K562 (cell line): Measurements from ENCODE around the gene RNASEH2A. TPM values are rescaled to one million over a fixed set of nuclear protein-coding genes. Genes with fewer than 3 reads are reported as not detected.
A peak's percentile ranks its signal among the peaks of the same experiment; 100 is the strongest.

ENCODE experiments used
- ATF7 ChIP-seq: fragments of 450-650 bp; IDR thresholded peaks from 2 replicates; pipeline ENCODE4 v1.7.1; 2014; ENCODE audit warnings: mild to moderate bottlenecking, moderate library complexity
- BHLHE40 ChIP-seq: IDR thresholded peaks from 2 replicates; pipeline ENCODE4 v1.6.1; 2011; ENCODE audit warnings: low read length, improper control_type of control experiment
- CHD4 ChIP-seq: fragments of 200-600 bp; sonication (generic); IDR thresholded peaks from 3 replicates; pipeline ENCODE4 v1.6.1; 2012; ENCODE audit warnings: low read depth, mild to moderate bottlenecking, mixed read lengths, low read length, inconsistent platforms; ENCODE audit not compliant: insufficient read depth, insufficient replicate concordance, poor library complexity, severe bottlenecking
- HNRNPK ChIP-seq: fragments of 200-400 bp; formaldehyde crosslinking; IDR thresholded peaks from one replicate; pipeline ENCODE4 v1.6.1; 2018; ENCODE audit warnings: mild to moderate bottlenecking, low read depth, low read length; ENCODE audit not compliant: poor library complexity, severe bottlenecking
- MEF2D ChIP-seq: conservative IDR thresholded peaks from 2 replicates; pipeline ENCODE4 v1.6.1; 2016; ENCODE audit warnings: low read depth, missing genetic modification characterization, missing compliant biosample characterization
- PML ChIP-seq: IDR thresholded peaks from 2 replicates; pipeline ENCODE4 v1.6.1; 2012; ENCODE audit warnings: low read length, inconsistent platforms
- RFX1 ChIP-seq: fragments of 450-650 bp; IDR thresholded peaks from 2 replicates; pipeline ENCODE4 v1.6.1; 2016; ENCODE audit warnings: mild to moderate bottlenecking, moderate library complexity
- SP1 ChIP-seq: sonication (generic); formaldehyde crosslinking; IDR thresholded peaks from 2 replicates; pipeline ENCODE4 v1.8.1; 2022; ENCODE audit warnings: mild to moderate bottlenecking, missing genetic modification reagents
- SRSF1 ChIP-seq: fragments of 200-400 bp; formaldehyde crosslinking; IDR thresholded peaks from 2 replicates; pipeline ENCODE4 v1.6.1; 2017; ENCODE audit warnings: mild to moderate bottlenecking, low read depth, low read length, moderate library complexity
- WHSC1 ChIP-seq: IDR thresholded peaks from one replicate; pipeline ENCODE4 v1.6.1; 2012; ENCODE audit warnings: low read length, control low read depth, inconsistent platforms
- ZNF23 ChIP-seq: fragments of 250-450 bp; sonication (Bioruptor Pico); IDR thresholded peaks from 2 replicates; pipeline ENCODE4 v1.4.0; 2020; ENCODE audit warnings: mild to moderate bottlenecking
- ZNF263 ChIP-seq: sonication (generic); formaldehyde crosslinking; IDR thresholded peaks from 2 replicates; pipeline ENCODE4 v1.8.0; 2022; ENCODE audit warnings: mild to moderate bottlenecking, missing genetic modification reagents, borderline replicate concordance
- ZNF583 ChIP-seq: fragments of 250-450 bp; sonication (Bioruptor Pico); IDR thresholded peaks from 2 replicates; pipeline ENCODE4 v1.4.0; 2020
- ZNF695 ChIP-seq: fragments of 450-650 bp; formaldehyde crosslinking; IDR thresholded peaks from 2 replicates; pipeline ENCODE4 v1.4.0; 2020; ENCODE audit warnings: mild to moderate bottlenecking, moderate library complexity
- ZNF707 ChIP-seq: fragments of 250-450 bp; sonication (Bioruptor Pico); conservative IDR thresholded peaks from 2 replicates; pipeline ENCODE4 v1.8.0; 2022; ENCODE audit warnings: inconsistent platforms, mild to moderate bottlenecking, moderate library complexity
- polyA plus RNA-seq, 8 experiments: library from polyadenylated mRNA; depleted of rRNA in 4 of 8; stranded (reverse) in 5 of 8; unstranded in 3 of 8; fragments of >200 nt; fragmentation: Nextera tagmentation in 2 of 8; fragmentation: Illumina TruSeq in 1 of 8; extraction: Ambion mirVana in 2 of 8; extraction: Trizol in 1 of 8; gene quantifications; 2 replicates each; pipeline versions ENCODE4 v1.2.1 to v1.2.3, GENCODE V29; 2011 to 2014; ENCODE audit warnings: inconsistent platforms in 1 of 8, missing spikeins in 1 of 8
- total RNA-seq, 7 experiments: library from RNA; depleted of rRNA in 6 of 7; stranded (reverse); fragments of >200 nt in 6 of 7; fragmentation: Illumina TruSeq in 2 of 7; extraction: Trizol in 2 of 7; gene quantifications; 2 replicates each; pipeline versions ENCODE4 v1.2.1 to v1.2.3, GENCODE V29; 2011 to 2021; ENCODE audit warnings: low replicate concordance in 1 of 7
- TF ChIP-seq, protein P1 (sequence below): fragments of 450-650 bp; IDR thresholded peaks from 2 replicates; pipeline ENCODE4 v1.6.1; 2016; ENCODE audit warnings: borderline replicate concordance
- TF ChIP-seq, protein P2 (sequence below): fragments of 200-800 bp; sonication (Bioruptor generic); IDR thresholded peaks from 2 replicates; pipeline ENCODE4 v1.6.1; 2017; ENCODE audit warnings: missing genetic modification characterization, missing compliant biosample characterization
- TF ChIP-seq, protein P3 (sequence below): sonication (generic); formaldehyde crosslinking; IDR thresholded peaks from 2 replicates; pipeline ENCODE4 v1.4.0; 2020; ENCODE audit warnings: mild to moderate bottlenecking, missing genetic modification reagents
- TF ChIP-seq, protein P4 (sequence below): fragments of 450-650 bp; conservative IDR thresholded peaks from 2 replicates; pipeline ENCODE4 v1.6.1; 2016; ENCODE audit warnings: missing genetic modification characterization, low read depth, mild to moderate bottlenecking, missing compliant biosample characterization, moderate library complexity
- TF ChIP-seq, protein P5 (sequence below): sonication (generic); formaldehyde crosslinking; IDR thresholded peaks from 2 replicates; pipeline ENCODE4 v1.9.0; 2022; ENCODE audit warnings: mild to moderate bottlenecking, missing genetic modification reagents

RNASEH2A gene
- total and polyA plus RNA-seq, 9 of the 15 experiments (the other 6 are each of a cell fraction or from before 2014, with no cell fraction given), result 22.3 to 78.0 (median 61.7) TPM

DNA sequence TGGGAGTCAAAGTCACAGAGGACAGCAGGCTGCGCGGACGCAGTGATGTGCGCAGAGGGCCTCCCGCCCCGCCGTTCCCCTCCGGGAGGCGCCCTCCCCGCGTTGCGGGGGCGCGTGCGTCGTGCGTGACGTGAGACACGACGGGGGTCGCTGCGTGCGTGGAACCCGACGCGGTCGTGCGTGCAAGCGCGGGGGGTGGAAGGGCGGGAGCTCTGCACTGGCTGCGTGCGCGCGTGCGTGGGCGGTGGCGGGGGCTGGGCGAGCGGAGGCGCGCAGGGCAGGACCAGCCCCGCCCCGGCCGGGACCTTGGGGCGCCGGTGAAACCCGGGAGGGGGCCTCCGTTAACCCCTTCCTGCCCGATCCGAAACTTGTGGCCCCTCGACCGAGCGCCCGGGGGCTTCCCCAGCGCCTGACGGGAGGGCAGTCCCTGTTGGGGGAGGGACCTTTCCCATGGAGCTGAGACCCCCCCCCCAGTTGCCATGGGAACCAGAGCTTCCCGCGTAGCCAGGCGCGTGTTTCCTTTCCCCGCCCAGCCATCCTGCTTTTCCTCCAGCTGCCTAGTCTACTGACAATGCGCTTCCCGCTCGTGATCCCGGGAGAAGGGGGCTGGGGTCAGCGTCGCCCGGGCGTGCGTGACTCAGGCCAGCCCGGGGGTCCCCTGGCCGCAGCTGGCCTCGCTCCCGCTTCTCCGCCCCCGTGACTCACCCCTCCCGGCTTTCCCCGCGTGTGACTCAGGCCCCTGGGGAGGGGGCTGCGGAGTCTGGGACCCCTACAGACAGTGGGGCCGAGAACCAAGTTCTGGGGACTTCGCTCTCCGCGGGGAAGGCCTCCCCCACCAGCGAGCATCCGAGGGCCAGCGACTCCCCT, 23.7 kb upstream of the RNASEH2A start (continued):
- TF ChIP-seq, protein P1, sequence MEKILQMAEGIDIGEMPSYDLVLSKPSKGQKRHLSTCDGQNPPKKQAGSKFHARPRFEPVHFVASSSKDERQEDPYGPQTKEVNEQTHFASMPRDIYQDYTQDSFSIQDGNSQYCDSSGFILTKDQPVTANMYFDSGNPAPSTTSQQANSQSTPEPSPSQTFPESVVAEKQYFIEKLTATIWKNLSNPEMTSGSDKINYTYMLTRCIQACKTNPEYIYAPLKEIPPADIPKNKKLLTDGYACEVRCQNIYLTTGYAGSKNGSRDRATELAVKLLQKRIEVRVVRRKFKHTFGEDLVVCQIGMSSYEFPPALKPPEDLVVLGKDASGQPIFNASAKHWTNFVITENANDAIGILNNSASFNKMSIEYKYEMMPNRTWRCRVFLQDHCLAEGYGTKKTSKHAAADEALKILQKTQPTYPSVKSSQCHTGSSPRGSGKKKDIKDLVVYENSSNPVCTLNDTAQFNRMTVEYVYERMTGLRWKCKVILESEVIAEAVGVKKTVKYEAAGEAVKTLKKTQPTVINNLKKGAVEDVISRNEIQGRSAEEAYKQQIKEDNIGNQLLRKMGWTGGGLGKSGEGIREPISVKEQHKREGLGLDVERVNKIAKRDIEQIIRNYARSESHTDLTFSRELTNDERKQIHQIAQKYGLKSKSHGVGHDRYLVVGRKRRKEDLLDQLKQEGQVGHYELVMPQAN, result peak; percentile 71; the same call in 1 of the 2 replicates
- TF ChIP-seq CHD4 (peak; percentile 21), ZNF695 (no peak), SP1 (CRISPR knock-in tag) (peak; percentile 69), PML (no peak), ZNF583 (CRISPR knock-in tag) (0 out of 2 replicates have a peak, but pooled peaks have one; percentile 65), MEF2D (tag) (no peak), ZNF707 (CRISPR knock-in tag) (no peak), HNRNPK (no peak), BHLHE40 (peak; percentile 82), SRSF1 (0 out of 2 replicates have a peak, but pooled peaks have one; percentile 59), ZNF263 (no peak), RFX1 (peak; percentile 98), ZNF23 (CRISPR knock-in tag) (no peak), ATF7 (peak; percentile 80), WHSC1 (no peak)
- TF ChIP-seq, protein P2, sequence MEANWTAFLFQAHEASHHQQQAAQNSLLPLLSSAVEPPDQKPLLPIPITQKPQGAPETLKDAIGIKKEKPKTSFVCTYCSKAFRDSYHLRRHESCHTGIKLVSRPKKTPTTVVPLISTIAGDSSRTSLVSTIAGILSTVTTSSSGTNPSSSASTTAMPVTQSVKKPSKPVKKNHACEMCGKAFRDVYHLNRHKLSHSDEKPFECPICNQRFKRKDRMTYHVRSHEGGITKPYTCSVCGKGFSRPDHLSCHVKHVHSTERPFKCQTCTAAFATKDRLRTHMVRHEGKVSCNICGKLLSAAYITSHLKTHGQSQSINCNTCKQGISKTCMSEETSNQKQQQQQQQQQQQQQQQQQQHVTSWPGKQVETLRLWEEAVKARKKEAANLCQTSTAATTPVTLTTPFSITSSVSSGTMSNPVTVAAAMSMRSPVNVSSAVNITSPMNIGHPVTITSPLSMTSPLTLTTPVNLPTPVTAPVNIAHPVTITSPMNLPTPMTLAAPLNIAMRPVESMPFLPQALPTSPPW (CRISPR knock-in tag), result peak; percentile 99
- TF ChIP-seq, protein P3, sequence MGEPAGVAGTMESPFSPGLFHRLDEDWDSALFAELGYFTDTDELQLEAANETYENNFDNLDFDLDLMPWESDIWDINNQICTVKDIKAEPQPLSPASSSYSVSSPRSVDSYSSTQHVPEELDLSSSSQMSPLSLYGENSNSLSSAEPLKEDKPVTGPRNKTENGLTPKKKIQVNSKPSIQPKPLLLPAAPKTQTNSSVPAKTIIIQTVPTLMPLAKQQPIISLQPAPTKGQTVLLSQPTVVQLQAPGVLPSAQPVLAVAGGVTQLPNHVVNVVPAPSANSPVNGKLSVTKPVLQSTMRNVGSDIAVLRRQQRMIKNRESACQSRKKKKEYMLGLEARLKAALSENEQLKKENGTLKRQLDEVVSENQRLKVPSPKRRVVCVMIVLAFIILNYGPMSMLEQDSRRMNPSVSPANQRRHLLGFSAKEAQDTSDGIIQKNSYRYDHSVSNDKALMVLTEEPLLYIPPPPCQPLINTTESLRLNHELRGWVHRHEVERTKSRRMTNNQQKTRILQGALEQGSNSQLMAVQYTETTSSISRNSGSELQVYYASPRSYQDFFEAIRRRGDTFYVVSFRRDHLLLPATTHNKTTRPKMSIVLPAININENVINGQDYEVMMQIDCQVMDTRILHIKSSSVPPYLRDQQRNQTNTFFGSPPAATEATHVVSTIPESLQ, result no peak
- TF ChIP-seq, protein P4, sequence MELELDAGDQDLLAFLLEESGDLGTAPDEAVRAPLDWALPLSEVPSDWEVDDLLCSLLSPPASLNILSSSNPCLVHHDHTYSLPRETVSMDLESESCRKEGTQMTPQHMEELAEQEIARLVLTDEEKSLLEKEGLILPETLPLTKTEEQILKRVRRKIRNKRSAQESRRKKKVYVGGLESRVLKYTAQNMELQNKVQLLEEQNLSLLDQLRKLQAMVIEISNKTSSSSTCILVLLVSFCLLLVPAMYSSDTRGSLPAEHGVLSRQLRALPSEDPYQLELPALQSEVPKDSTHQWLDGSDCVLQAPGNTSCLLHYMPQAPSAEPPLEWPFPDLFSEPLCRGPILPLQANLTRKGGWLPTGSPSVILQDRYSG (tag), result no peak
- TF ChIP-seq, protein P5, sequence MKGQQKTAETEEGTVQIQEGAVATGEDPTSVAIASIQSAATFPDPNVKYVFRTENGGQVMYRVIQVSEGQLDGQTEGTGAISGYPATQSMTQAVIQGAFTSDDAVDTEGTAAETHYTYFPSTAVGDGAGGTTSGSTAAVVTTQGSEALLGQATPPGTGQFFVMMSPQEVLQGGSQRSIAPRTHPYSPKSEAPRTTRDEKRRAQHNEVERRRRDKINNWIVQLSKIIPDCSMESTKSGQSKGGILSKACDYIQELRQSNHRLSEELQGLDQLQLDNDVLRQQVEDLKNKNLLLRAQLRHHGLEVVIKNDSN, result no peak
